Fibroblast of skin of left biceps (primary cell): ENCODE results near the gene GBA2.

Source experiments
- DNase-seq, 2 experiments: peaks; one replicate each; pipeline ENCODE4 v3.0.0-alpha.2; 2013; ENCODE audit warnings: low read depth in 2 of 2

GBA2 gene

GRCh38 chr9:35717132-35717870 is 31.7 kb downstream of the GBA2 start:
- no peak for DNase-seq

DNA sequence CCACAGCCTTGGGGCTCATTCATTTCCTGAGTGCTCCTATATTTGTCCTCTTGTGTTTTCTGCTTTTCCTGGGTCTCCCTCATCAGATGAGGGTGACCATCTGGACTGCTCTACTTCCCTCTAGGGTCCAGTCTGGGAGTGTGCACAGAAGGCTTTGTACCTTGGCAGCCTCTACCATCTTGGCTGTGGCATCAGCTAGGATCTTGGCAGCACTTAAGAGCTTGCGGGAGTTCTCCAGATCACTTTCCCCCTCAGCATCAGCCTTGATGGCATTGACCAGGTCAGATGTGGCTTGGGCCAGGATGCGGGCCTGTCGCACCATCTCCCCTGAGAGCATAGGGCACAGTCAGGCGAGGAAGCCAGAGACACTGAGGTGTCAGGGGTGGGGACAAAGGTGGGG is 32.8 kb downstream of the GBA2 start:
- DNase-seq: no peak

- DNase-seq: no peak
Measured at GRCh38 chr9:35714579-35715252, 34.3 kb downstream of the GBA2 start.

DNA sequence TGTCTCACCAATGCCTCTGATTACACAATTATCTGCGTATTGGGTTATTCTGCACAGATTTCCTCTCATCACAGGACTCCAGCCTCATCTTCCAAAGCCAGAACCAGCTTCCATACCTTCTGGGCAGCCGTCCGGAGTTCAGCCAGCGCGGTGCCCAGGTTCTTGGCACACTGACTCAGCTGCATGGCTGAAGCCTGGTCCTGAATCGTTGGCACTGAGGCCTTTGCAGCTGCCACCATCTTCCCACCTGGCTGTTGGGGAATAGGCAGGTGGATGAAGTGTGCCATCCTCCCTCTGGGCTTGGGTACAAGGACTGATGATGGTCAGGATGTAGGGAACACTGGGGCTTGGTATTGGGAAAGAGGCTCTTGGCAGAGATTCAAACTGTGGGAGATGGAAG is 34.9 kb downstream of the GBA2 start:
- no peak for DNase-seq

- no peak for DNase-seq
Measured at GRCh38 chr9:35713578-35713977, 35.5 kb downstream of the GBA2 start.

- DNase-seq: no peak
Measured at GRCh38 chr9:35712762-35713400, 36.1 kb downstream of the GBA2 start.

DNA sequence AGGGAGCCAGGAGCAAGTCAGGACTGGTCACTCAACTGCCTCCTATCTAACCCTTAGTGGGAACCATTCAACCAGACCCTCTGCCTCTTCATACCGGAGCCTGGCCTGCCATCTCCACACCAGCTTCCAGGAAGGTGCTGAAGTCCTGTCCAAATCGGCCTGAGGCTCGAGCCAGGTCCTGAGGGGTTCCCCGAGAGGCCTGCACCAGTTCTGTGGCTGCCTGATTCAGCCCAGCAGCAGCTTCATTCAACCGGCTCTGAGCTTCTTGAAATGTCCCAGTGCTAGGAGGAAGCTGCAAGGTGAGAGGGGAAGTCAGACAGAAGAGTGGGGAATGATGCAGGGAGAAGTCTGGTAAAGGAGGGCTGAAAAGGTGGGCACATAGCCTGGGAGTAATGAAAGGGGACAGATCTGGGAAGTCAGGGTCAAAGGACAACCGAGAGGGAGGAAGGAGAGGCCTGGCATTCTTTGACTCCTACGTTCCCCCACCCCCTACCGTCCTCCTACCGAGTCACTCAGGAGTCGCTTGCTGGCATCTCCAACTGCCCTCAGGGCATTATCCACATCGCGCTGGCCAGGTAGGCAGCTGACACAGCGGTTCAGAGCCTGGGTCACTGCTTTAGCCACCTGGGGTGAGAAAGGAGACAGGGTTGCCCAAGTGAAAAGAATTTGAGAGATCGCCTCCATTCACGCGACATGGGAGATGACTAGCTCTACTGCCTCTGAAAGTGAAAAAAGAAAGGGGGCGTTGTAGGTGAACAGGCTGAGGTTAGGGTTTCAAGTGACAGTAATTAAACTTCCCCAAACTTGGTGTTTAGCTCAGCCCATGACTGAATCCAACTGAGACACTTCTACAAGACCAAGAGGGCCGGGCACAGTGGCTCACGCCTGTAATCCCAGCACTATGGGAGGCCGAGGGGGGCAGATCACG is 37.3 kb downstream of the GBA2 start:
- DNase-seq: no peak

GRCh38 chr9:35710818-35711500 is 38.1 kb downstream of the GBA2 start:
- DNase-seq: no peak

- DNase-seq: no peak
Measured at GRCh38 chr9:35708146-35708545, 40.9 kb downstream of the GBA2 start.

DNA sequence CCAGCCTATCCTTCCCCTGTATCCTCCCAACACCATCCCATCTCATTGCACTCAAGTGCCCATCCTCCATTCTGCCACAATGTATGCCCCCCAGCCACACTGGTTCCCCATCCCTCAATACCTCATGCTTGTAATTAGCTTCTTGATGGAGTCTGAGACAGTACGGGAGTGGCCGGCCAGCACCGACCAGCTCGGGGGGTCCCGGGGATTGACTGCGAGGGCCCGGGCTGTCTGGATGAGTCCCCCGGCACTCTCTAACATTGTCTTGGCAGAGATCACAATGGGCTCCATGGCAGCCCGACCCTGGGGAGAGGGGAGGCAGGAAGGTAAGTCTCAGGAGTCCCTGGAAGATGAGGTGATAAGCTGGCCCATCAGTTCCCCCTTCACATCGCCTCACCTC is 42.1 kb downstream of the GBA2 start:
- no peak for DNase-seq

DNA sequence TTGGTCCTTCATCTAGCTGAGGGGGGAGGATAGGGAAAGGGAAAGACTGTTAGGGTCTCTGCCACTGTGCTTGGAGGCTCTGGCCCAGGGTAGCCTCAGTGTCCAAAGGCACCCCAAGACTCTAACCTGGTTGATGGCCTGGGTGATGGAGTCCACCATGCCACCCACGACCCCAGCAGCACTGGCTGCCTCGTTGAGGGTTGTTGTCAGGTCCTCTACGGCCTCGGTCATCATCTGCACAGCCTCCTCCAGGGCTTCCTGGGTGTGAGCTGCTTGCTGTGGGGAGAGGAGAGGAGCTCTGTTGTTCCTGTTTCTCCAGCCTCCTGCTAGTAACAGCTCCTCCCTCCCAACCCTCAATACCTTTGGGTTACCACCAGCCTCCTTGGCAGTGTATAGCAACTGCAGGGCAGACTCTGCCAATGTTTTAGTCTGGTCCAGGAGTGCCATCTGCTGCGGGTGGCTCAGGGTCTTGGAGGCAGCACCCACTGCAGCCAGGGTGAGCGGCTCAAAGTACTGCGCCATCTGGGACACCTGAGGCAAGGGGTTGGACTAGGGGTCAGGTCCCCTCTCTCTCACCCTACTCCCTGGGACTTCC is 43.1 kb downstream of the GBA2 start:
- DNase-seq: no peak

GRCh38 chr9:35705372-35705771 is 43.7 kb downstream of the GBA2 start:
- DNase-seq: no peak

- DNase-seq: no peak
Measured at GRCh38 chr9:35703906-35704672, 44.9 kb downstream of the GBA2 start.

- DNase-seq: no peak
Measured at GRCh38 chr9:35702696-35703095, 46.3 kb downstream of the GBA2 start.

DNA sequence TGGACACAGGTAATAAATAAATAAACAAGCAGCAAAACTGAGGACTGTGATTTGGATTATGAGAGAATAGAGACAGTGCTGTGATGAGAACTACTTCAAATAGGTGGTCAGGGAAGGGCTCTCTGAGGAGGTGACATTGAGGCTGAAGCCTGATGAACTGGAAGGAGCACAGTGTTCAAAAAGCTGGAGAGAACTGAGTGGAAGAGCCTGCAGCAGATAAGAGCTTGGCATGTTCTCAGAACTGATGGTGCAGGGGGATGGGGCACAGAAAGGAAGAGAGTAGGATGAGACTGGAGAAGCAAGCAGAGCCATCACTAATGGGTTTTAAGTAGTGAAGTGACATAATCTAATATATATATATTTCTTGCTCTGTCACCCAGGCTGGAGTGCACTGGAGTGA is 48.1 kb downstream of the GBA2 start:
- no peak for DNase-seq

- no peak for DNase-seq
Measured at GRCh38 chr9:35700031-35700430, 49.0 kb downstream of the GBA2 start.

GRCh38 chr9:35698231-35698630 is 50.8 kb downstream of the GBA2 start:
- no peak for DNase-seq

DNA sequence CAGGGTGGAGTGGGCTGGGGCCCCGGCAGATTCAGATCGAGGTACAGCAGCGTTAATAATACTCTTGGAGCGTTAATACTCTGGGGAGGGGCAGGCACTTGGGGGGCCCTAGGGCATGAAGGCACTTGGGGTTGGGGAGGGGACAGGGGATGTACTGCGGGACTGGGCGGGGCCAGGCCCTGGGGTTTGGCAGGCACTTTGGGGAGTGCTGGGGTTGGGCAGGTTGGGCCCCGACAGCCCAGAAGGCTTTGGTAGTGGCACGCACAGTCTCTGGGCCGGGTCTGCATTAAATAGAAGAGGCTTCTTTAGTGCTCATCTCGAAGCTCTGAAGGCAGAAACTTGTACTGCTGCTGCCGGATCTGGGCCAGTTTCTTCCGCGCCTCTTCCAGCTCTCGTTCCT is 51.5 kb downstream of the GBA2 start:
- no peak for DNase-seq

- no peak for DNase-seq
Measured at GRCh38 chr9:35696520-35697215, 52.4 kb downstream of the GBA2 start.

GRCh38 chr9:35695943-35696401 is 53.1 kb downstream of the GBA2 start:
- no peak for DNase-seq
